ENCODE measurements around the gene NPR3.

GRCh38 chr5:32677023-32677422, 34.1 kb upstream of the NPR3 start:
- TF ChIP-seq, protein P1, sequence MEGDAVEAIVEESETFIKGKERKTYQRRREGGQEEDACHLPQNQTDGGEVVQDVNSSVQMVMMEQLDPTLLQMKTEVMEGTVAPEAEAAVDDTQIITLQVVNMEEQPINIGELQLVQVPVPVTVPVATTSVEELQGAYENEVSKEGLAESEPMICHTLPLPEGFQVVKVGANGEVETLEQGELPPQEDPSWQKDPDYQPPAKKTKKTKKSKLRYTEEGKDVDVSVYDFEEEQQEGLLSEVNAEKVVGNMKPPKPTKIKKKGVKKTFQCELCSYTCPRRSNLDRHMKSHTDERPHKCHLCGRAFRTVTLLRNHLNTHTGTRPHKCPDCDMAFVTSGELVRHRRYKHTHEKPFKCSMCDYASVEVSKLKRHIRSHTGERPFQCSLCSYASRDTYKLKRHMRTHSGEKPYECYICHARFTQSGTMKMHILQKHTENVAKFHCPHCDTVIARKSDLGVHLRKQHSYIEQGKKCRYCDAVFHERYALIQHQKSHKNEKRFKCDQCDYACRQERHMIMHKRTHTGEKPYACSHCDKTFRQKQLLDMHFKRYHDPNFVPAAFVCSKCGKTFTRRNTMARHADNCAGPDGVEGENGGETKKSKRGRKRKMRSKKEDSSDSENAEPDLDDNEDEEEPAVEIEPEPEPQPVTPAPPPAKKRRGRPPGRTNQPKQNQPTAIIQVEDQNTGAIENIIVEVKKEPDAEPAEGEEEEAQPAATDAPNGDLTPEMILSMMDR (IDR thresholded peaks at IDR 0.05) = no peak
- no peak for TF ChIP-seq POLR2A (IDR thresholded peaks at IDR 0.05)
- TF ChIP-seq POLR2AphosphoS5 (IDR thresholded peaks at IDR 0.05) = no peak
